VCaP (cell line): ENCODE measurements around the gene NUP58.
A peak's percentile ranks its signal among the peaks of the same experiment; 100 is the strongest.

Source experiments
- H3K27ac ChIP-seq: fragments of 450-650 bp; 2 replicates; pipeline ENCODE4 v1.5.1; 2017
- CTCF ChIP-seq: fragments of 450-650 bp; conservative IDR thresholded peaks from 2 replicates; pipeline ENCODE4 v1.5.1; 2017; ENCODE audit warnings: mild to moderate bottlenecking, moderate library complexity

NUP58 gene

GRCh38 chr13:25301347-25302113 lies at the start of gene NUP58:
Gene NUP58 (plus strand): TSS chr13:25301625. CDS start chr13:25301774, 149 bp downstream.
- no peak for TF ChIP-seq CTCF
- H3K27ac ChIP-seq = peak within 1 kb of the TSS; percentile 88

GRCh38 chr13:25252225-25252624 lies 49.2 kb upstream of the NUP58 start:
- no peak for TF ChIP-seq CTCF
- H3K27ac ChIP-seq = no peak overlapping the region

GRCh38 chr13:25252752-25253151 lies 48.7 kb upstream of the NUP58 start:
- no peak overlapping the region for H3K27ac ChIP-seq
- TF ChIP-seq CTCF = no peak

- H3K27ac ChIP-seq = no peak overlapping the region
- no peak for TF ChIP-seq CTCF
Observed at GRCh38 chr13:25253702-25254101, 47.7 kb upstream of the NUP58 start.

GRCh38 chr13:25262261-25262660 lies 39.2 kb upstream of the NUP58 start:
- no peak for TF ChIP-seq CTCF
- no peak overlapping the region for H3K27ac ChIP-seq

- H3K27ac ChIP-seq = no peak overlapping the region
- no peak for TF ChIP-seq CTCF
Observed at GRCh38 chr13:25266706-25267105, 34.7 kb upstream of the NUP58 start.

GRCh38 chr13:25267715-25268114 lies 33.7 kb upstream of the NUP58 start:
- 0 out of 2 replicates have a peak, but pooled peaks have one; percentile 31 for TF ChIP-seq CTCF

More at GRCh38 chr13:25267715-25268114, 33.7 kb upstream of the NUP58 start:
- no peak overlapping the region for H3K27ac ChIP-seq
